IMR-90 (cell line): ENCODE measurements around the gene CIT.

ENCODE experiments used
- BHLHE40 ChIP-seq: fragments of 150-350 bp; IDR thresholded peaks from 2 replicates; pipeline ENCODE4 v1.6.1; 2016; ENCODE audit warnings: mild to moderate bottlenecking, low read depth, low read length
- CEBPB ChIP-seq: IDR thresholded peaks from 2 replicates; pipeline ENCODE4 v1.6.1; 2012; ENCODE audit warnings: low read depth, low read length, improper control_type of control experiment
- CHD1 ChIP-seq: IDR thresholded peaks from 2 replicates; pipeline ENCODE4 v1.6.1; 2012; ENCODE audit warnings: low read depth, low read length, improper control_type of control experiment
- FOS ChIP-seq: fragments of 150-350 bp; IDR thresholded peaks from 2 replicates; pipeline ENCODE4 v1.6.1; 2016; ENCODE audit warnings: low read depth, low read length
- MAFK ChIP-seq: IDR thresholded peaks from 2 replicates; pipeline ENCODE4 v1.6.1; 2012; ENCODE audit warnings: low read depth, low read length, improper control_type of control experiment
- MAZ ChIP-seq: IDR thresholded peaks from 2 replicates; pipeline ENCODE4 v1.6.1; 2012; ENCODE audit warnings: low read depth, mild to moderate bottlenecking, low read length, improper control_type of control experiment, moderate library complexity, borderline replicate concordance
- MXI1 ChIP-seq: IDR thresholded peaks from 2 replicates; pipeline ENCODE4 v1.6.1; 2012; ENCODE audit warnings: low read depth, mild to moderate bottlenecking, low read length, moderate library complexity, borderline replicate concordance
- NFE2L2 ChIP-seq: fragments of 150-350 bp; IDR thresholded peaks from 2 replicates; pipeline ENCODE4 v1.6.1; 2016; ENCODE audit warnings: low read depth, mild to moderate bottlenecking, low read length
- POLR2A ChIP-seq: IDR thresholded peaks from 2 replicates; pipeline ENCODE4 v1.6.1; 2012; ENCODE audit warnings: mild to moderate bottlenecking, low read depth, low read length
- RFX5 ChIP-seq: IDR thresholded peaks from 2 replicates; pipeline ENCODE4 v1.8.0; 2012; ENCODE audit warnings: low read depth, mild to moderate bottlenecking, low read length, moderate library complexity
- SMC3 ChIP-seq: fragments of 150-350 bp; IDR thresholded peaks from 2 replicates; pipeline ENCODE4 v1.6.1; 2016; ENCODE audit warnings: low read depth, mild to moderate bottlenecking, antibody characterized with exemption, low read length, moderate library complexity
- TF ChIP-seq, protein P1 (sequence below): conservative IDR thresholded peaks from 2 replicates; pipeline ENCODE4 v1.5.1; 2012; ENCODE audit warnings: mild to moderate bottlenecking, low read depth, low read length, improper control_type of control experiment
- TF ChIP-seq, protein P2 (sequence below): fragments of 150-350 bp; IDR thresholded peaks from 2 replicates; pipeline ENCODE4 v1.6.1; 2017; ENCODE audit warnings: mild to moderate bottlenecking, antibody characterized with exemption, low read length, low read depth
- TF ChIP-seq, protein P3 (sequence below): fragments of 150-350 bp; IDR thresholded peaks from 2 replicates; pipeline ENCODE4 v1.6.1; 2016; ENCODE audit warnings: low read depth, mild to moderate bottlenecking, low read length, moderate library complexity, borderline replicate concordance

DNA sequence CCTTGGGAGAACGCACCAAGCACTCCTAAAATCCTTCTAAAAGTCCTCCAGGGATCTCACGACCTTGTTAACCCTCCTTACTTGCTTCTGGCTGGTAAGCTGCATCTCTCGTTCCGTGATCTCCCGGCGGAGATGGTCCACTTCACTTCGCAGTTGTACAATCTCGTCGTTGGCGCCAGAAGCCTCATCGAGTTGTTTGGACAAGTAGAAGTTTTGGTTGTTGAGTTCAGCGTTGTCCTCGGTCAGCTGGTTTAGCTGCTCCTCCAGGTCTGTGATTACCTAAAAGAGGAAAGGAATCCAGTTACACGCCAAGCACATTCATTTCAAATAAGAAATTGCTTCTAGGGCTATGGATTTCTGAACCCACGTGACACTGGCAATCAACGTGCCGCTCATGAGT, 142.0 kb downstream of the CIT start:
- TF ChIP-seq, protein P1, sequence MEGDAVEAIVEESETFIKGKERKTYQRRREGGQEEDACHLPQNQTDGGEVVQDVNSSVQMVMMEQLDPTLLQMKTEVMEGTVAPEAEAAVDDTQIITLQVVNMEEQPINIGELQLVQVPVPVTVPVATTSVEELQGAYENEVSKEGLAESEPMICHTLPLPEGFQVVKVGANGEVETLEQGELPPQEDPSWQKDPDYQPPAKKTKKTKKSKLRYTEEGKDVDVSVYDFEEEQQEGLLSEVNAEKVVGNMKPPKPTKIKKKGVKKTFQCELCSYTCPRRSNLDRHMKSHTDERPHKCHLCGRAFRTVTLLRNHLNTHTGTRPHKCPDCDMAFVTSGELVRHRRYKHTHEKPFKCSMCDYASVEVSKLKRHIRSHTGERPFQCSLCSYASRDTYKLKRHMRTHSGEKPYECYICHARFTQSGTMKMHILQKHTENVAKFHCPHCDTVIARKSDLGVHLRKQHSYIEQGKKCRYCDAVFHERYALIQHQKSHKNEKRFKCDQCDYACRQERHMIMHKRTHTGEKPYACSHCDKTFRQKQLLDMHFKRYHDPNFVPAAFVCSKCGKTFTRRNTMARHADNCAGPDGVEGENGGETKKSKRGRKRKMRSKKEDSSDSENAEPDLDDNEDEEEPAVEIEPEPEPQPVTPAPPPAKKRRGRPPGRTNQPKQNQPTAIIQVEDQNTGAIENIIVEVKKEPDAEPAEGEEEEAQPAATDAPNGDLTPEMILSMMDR: no peak
- TF ChIP-seq FOS: no peak
- no peak for TF ChIP-seq MAFK
- TF ChIP-seq POLR2A: no peak
- no peak for TF ChIP-seq CEBPB
- no peak for TF ChIP-seq NFE2L2
- no peak for TF ChIP-seq RFX5
- TF ChIP-seq BHLHE40: no peak
- TF ChIP-seq, protein P2, sequence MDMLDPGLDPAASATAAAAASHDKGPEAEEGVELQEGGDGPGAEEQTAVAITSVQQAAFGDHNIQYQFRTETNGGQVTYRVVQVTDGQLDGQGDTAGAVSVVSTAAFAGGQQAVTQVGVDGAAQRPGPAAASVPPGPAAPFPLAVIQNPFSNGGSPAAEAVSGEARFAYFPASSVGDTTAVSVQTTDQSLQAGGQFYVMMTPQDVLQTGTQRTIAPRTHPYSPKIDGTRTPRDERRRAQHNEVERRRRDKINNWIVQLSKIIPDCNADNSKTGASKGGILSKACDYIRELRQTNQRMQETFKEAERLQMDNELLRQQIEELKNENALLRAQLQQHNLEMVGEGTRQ: no peak
- no peak for TF ChIP-seq CHD1
- no peak for TF ChIP-seq MAZ
- TF ChIP-seq SMC3: no peak
- TF ChIP-seq MXI1: no peak
- TF ChIP-seq, protein P3, sequence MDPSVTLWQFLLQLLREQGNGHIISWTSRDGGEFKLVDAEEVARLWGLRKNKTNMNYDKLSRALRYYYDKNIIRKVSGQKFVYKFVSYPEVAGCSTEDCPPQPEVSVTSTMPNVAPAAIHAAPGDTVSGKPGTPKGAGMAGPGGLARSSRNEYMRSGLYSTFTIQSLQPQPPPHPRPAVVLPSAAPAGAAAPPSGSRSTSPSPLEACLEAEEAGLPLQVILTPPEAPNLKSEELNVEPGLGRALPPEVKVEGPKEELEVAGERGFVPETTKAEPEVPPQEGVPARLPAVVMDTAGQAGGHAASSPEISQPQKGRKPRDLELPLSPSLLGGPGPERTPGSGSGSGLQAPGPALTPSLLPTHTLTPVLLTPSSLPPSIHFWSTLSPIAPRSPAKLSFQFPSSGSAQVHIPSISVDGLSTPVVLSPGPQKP: no peak
